GM21786 (cell line): ENCODE measurements around the gene VRK1.

ENCODE experiments used
- ATAC-seq: cut with Tn5 transposase; IDR thresholded peaks from one replicate; pipeline ENCODE4 v1.9.1; 2021; ENCODE audit not compliant: unreplicated experiment

VRK1 gene

DNA sequence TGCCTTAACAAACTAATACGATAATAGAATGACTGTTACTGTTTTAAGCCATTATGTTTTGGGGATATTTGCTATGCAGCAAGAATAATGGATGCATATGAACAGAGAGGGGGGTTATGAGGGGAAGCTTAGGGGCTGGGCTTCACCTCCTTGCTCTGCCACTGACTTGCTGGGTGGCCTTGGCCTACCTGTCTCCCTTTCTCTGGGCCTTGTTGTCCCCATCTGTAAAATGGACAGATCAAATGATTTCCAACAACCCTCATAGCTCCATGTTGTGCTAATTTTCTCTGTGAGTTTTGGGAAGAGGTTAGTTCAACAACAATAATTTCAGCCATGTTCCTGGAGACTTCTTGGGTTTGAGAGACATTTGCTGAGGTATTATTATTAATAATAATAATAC lies 119.6 kb downstream of the VRK1 start:
- no peak for ATAC-seq

GRCh38 chr14:96917442-96917963 lies 120.3 kb downstream of the VRK1 start:
- ATAC-seq = no peak

GRCh38 chr14:96920023-96920422 lies 122.8 kb downstream of the VRK1 start:
- no peak for ATAC-seq

GRCh38 chr14:96920820-96921219 lies 123.6 kb downstream of the VRK1 start:
- no peak for ATAC-seq

- no peak for ATAC-seq
These were observed 125.8 kb downstream of the VRK1 start for GRCh38 chr14:96922986-96923385.

- ATAC-seq = no peak
These were observed 128.2 kb downstream of the VRK1 start for GRCh38 chr14:96925422-96925821.

GRCh38 chr14:96926001-96926400 lies 128.8 kb downstream of the VRK1 start:
- ATAC-seq = peak; percentile 56

- ATAC-seq = no peak
These were observed 131.7 kb downstream of the VRK1 start for GRCh38 chr14:96928779-96929380.

DNA sequence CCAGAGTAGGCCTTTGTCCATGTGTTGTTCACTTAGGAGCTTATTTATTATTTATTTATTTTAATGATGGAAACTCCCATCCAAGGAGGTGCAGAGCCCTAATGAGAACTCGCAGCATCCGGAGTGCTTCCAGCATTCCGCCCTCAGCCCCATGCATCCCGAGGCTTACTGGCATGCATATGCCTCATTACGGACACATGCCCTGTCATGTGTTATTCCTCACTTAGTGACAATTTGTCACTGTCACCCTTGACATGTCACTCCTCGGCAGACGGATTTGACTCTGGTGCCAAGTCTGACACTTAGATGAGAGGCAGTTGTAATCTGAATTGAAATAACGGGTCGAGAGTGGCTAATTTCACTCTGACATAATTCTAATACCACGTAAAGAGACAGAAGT lies 132.8 kb downstream of the VRK1 start:
- ATAC-seq = no peak

DNA sequence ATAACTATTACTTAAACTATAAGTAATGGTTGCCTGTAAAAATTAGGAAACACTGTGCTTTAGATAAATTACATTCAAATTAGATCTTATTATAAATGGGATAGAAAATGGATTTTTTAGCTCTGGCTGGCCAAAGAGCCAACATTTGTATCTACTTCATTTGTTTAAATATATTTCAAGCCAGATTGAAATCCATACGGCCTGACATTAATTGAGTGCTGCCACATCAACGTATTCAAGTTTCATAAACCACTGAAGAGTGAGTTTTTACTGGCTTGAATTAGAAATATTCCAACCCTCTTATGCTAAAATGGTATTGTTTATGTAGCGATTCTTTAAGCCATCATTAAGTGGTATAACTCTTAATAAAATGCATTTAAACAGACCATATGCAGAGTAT lies 133.3 kb downstream of the VRK1 start:
- ATAC-seq = no peak
